Prostate gland (tissue), 2 donors: ENCODE measurements around the gene CCDC112.

ENCODE experiments used
- POLR2A ChIP-seq: fragments of 450-650 bp; IDR thresholded peaks from one replicate; pipeline ENCODE4 v1.6.1; 2016; ENCODE audit warnings: antibody characterized with exemption, mild to moderate bottlenecking
- POLR2AphosphoS5 ChIP-seq: sonication (generic); formaldehyde crosslinking; IDR thresholded peaks from one replicate; pipeline ENCODE4 v1.6.1; 2017; ENCODE audit warnings: antibody characterized with exemption
- TF ChIP-seq, protein P1 (sequence below), 4 experiments: fragments of 200-600 bp in 2 of 4; fragments of 450-650 bp in 2 of 4; sonication (generic) in 2 of 4; IDR thresholded peaks; 1 replicate in 3 of 4; 2 replicates in 1 of 4; pipeline ENCODE4 v1.5.1; 2016 to 2019; ENCODE audit warnings: antibody characterized with exemption in 4 of 4, mild to moderate bottlenecking in 2 of 4, moderate library complexity in 2 of 4

- TF ChIP-seq, protein P1, sequence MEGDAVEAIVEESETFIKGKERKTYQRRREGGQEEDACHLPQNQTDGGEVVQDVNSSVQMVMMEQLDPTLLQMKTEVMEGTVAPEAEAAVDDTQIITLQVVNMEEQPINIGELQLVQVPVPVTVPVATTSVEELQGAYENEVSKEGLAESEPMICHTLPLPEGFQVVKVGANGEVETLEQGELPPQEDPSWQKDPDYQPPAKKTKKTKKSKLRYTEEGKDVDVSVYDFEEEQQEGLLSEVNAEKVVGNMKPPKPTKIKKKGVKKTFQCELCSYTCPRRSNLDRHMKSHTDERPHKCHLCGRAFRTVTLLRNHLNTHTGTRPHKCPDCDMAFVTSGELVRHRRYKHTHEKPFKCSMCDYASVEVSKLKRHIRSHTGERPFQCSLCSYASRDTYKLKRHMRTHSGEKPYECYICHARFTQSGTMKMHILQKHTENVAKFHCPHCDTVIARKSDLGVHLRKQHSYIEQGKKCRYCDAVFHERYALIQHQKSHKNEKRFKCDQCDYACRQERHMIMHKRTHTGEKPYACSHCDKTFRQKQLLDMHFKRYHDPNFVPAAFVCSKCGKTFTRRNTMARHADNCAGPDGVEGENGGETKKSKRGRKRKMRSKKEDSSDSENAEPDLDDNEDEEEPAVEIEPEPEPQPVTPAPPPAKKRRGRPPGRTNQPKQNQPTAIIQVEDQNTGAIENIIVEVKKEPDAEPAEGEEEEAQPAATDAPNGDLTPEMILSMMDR (IDR thresholded peaks at IDR 0.05): peak; percentile 33 to 70 (median 63)
- no peak for TF ChIP-seq POLR2A
- TF ChIP-seq POLR2AphosphoS5: no peak
Measured at GRCh38 chr5:115246361-115246991, 50.0 kb downstream of the CCDC112 start.
